ENCODE results near the gene TGFBR2. TPM values are rescaled to one million over a fixed set of nuclear protein-coding genes. Genes with fewer than 3 reads are reported as not detected.

Gene TGFBR2
- total RNA-seq, 1 donor from 2014 or later = 289 TPM

DNA sequence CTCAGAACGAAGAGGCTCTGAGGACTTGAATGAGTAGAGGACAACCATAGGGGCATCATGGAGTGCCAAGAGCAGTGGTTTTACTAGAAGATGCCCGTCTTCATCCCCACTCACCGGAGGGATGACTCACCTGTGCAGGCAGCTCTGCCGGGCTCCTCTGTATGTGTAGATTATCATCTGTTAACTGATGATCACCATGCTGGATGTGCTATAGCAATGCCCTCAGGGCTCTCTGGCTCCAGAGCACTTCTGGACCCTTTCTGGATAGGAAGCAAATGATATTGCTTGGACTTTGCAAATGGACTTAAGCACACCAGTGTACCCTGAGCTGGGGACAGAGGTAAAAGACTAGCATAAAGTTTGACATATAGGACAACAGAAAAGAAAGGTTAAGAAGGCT lies 10.2 kb upstream of the TGFBR2 start:
- Histone ChIP-seq H3K36me3 (no peaks in the 10 kb centered on the region), H3K27me3 (ENCODE audit: low read depth) (no peaks in the 10 kb centered on the region), H3K4me3 (no peak overlapping the region), H3K9me3 (no peaks in the 10 kb centered on the region), H3K27ac (peak overlapping the region; percentile 61), H3K4me1 (peaks cover 35% of the 10 kb centered on the region)
- DNase-seq (no peak), ATAC-seq (no peak)
- intact Hi-C loops (cut with DNase I) = no loop called here
- TF ChIP-seq CTCF (IDR thresholded peaks at IDR 0.05) = no peak

- Histone ChIP-seq H3K36me3 (no peaks in the 10 kb centered on the region), H3K27me3 (ENCODE audit: low read depth) (no peaks in the 10 kb centered on the region), H3K9me3 (no peaks in the 10 kb centered on the region), H3K4me1 (peaks cover 35% of the 10 kb centered on the region), H3K27ac (peak overlapping the region; percentile 61), H3K4me3 (no peak overlapping the region)
- no peak for DNase-seq
- TF ChIP-seq CTCF (IDR thresholded peaks at IDR 0.05) = no peak
- intact Hi-C loops (cut with DNase I) = no loop called here
- ATAC-seq = peak; percentile 93 to 97
Measured at GRCh38 chr3:30597131-30597768, 9.2 kb upstream of the TGFBR2 start.

DNA sequence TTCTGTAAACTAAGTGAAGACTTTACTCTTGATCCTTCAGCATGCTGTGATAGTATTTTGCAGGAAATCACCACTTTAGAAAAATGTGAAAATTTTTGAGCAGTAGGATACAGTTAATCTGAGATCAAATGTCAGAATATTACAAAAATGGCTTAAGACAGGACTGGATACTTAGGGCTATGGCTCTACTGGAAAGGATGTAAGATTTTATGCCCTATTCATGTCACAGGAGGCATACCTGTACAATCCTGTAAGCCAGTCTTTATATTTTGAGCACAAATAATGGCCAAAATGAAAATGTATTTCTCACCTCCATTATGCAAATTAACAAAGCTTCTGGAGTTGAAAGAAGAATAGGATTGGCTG lies 8.6 kb upstream of the TGFBR2 start:
- H3K9me3 ChIP-seq = no peaks in the 10 kb centered on the region
- H3K27me3 ChIP-seq (ENCODE audit: low read depth) = no peaks in the 10 kb centered on the region
- DNase-seq (no peak), ATAC-seq (peak in 1 of 2 donors; percentile 13)
- no peak for TF ChIP-seq CTCF (IDR thresholded peaks at IDR 0.05)
- H3K4me3 ChIP-seq = no peak overlapping the region
- H3K4me1 ChIP-seq = peaks cover 37% of the 10 kb centered on the region
- H3K27ac ChIP-seq = peak overlapping the region; percentile 44
- H3K36me3 ChIP-seq = no peaks in the 10 kb centered on the region
- intact Hi-C loops (cut with DNase I) = no loop called here

GRCh38 chr3:30598668-30599545 lies 7.5 kb upstream of the TGFBR2 start:
- H3K9me3 ChIP-seq = no peaks in the 10 kb centered on the region
- no peaks in the 10 kb centered on the region for H3K27me3 ChIP-seq (ENCODE audit: low read depth)
- H3K4me3 ChIP-seq = no peak overlapping the region
- DNase-seq (no peak), ATAC-seq (no peak)
- intact Hi-C loops (cut with DNase I) = no loop called here
- TF ChIP-seq CTCF (IDR thresholded peaks at IDR 0.05) = no peak
- H3K27ac ChIP-seq = peak overlapping the region; percentile 18
- no peaks in the 10 kb centered on the region for H3K36me3 ChIP-seq
- peaks cover 47% of the 10 kb centered on the region for H3K4me1 ChIP-seq

GRCh38 chr3:30600572-30600971 lies 5.8 kb upstream of the TGFBR2 start:
- H3K4me3 ChIP-seq = no peak overlapping the region

More at GRCh38 chr3:30600572-30600971, 5.8 kb upstream of the TGFBR2 start:
- H3K27ac ChIP-seq = no peak overlapping the region
- no peaks in the 10 kb centered on the region for H3K27me3 ChIP-seq (ENCODE audit: low read depth)
- no peaks in the 10 kb centered on the region for H3K36me3 ChIP-seq
- no peaks in the 10 kb centered on the region for H3K9me3 ChIP-seq
- peaks cover 62% of the 10 kb centered on the region for H3K4me1 ChIP-seq
- intact Hi-C loops (cut with DNase I) = no loop called here
- TF ChIP-seq CTCF (IDR thresholded peaks at IDR 0.05) = no peak
- ATAC-seq (peak; percentile 35 to 40), DNase-seq (no peak)

Data from lower lobe of right lung (tissue), 2 donors.